GM18868 (cell line): ENCODE measurements around the gene WARS2.

ENCODE experiments used
- ATAC-seq: cut with Tn5 transposase; IDR thresholded peaks from one replicate; pipeline ENCODE4 v1.9.1; 2021; ENCODE audit warnings: mild to moderate bottlenecking, moderate library complexity; ENCODE audit not compliant: unreplicated experiment

WARS2 gene

GRCh38 chr1:118986555-118987467, 153.6 kb downstream of the WARS2 start:
- ATAC-seq: no peak

DNA sequence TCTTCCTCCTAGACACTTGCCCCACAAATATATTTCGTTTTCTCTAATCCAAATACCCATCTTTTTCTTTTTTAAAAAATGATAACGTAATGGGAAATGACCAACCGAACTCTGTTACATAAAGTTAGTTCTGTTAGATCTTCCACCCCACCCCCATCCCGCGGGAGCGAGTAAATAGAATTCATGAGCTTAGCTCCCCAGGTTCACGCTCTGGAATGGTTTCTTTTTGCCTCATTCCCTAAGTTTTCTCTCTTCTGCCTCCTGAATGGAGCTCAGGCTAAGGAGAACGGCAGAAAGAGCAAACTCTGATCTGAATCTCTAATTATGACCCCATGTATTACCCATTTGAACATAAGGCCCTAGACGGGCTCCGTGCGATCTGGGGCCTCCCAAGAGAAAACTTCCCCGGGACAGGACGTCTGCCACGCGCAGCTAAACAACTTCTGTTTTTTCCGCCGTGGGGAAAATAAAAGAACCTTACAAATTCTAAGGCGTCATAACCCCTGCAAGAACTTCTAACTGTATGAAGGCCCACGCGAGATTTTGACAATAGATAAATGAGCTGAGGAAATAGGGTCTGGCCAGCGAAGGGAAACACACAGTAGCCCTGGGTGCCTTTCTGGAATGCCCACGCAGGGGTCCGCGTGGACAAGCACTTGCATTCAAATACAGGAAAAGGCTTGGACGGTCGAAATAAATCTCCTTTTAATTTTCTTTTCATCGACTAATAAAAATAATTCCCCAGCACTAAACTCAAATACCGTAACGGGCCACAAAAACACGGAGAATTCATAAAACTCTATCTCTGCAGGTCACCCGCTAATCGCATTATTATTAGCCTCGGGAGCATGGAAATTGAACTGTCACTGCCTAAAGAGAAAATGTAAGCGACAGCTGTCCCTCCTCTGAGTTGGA, 154.6 kb downstream of the WARS2 start:
- ATAC-seq: no peak

DNA sequence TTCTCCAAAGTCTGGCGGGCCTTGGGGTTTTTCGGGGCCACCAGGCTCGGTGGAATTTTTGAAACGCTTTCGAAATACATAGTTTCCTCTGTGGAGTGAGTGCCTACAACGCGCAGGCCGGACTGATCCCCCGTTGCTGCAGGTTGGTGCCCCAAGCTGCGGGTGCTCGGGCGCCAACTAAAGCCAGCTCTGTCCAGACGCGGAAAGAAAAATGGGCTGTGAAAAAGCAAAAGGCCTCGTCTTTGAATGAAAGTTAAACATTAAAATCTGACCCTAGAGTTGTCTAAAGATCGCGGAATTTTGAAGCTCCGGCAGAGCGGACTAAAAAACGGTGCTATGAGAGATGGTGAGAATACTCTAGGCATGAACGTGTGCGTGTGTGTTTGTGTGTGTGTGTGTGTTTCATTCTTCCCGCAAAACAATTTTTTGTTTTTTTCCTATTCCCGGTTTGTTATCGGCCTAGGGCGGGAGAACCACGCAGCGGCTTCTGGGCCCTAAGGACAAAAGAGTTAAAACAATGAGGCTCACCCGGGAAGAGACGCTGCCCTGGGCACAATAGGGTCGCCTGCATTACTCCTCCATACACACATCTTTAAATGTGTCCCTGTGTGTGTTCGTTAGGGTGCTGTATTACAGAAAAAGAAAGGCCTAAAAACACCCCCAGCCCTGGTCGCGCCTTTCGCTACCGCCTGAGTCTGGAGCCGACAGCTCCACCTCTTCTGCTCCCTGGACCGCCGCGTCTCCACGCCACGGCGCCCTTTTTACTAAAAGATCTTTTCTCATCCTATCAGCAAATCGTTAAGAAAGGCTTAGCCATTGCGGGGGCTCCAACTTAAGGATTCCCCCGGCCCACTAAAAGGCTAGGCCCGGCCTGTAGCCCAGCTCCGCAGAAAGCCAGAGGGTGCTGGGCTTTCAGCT, 155.5 kb downstream of the WARS2 start:
- no peak for ATAC-seq

DNA sequence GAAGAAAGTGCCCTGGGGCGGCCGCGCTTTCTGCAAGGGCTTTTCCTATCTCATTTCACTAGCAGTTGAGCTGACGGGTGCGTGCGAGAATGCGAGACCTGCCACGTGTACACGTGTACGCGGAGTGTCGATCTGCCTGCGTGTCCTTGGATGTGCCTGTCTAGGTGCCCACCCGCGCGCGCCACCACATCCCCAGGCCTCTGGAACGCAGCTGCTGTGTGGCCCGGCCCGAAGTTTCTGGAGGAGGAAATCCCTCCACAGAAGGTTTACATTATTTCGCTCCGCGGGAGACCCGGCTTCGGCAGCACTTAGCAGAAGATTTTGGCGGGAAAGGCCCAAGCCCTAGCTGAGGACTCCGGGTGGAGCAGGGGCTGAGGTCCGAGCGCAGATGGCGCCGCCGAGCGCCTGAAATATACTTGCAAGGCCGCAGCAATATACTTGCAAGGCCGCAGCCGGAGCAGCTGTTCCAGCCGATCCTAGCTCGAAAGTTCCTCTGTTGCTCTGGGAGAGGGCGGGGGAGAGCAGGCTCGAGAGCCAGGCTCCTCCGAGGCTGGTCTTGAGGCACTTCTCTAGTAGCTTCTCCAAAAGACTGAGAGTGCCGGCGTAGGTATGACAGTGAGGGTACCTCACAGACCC, 156.2 kb downstream of the WARS2 start:
- ATAC-seq: no peak

DNA sequence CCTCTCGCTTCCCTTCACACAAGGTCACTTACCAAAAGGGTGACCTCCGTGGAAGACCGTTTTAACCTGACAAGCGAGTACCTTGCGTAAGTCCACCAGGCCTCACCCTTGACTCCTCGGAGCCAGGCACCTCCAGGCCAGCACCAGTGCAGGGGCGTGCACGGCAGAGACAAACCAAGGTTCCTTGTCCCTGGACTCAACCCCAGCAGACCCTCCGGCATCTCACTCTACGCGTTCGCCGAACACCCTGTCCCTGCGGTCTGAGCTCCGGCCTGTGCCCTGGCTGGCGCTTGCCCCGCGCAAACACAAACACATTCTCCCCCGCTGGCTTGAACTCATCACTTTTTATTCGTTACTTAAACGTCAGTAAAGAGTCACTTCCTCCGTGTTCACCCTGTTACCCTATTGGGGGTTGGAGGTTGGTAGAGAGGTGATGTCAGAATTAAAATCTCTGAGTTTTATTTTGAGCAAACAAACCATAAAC, 156.9 kb downstream of the WARS2 start:
- no peak for ATAC-seq

DNA sequence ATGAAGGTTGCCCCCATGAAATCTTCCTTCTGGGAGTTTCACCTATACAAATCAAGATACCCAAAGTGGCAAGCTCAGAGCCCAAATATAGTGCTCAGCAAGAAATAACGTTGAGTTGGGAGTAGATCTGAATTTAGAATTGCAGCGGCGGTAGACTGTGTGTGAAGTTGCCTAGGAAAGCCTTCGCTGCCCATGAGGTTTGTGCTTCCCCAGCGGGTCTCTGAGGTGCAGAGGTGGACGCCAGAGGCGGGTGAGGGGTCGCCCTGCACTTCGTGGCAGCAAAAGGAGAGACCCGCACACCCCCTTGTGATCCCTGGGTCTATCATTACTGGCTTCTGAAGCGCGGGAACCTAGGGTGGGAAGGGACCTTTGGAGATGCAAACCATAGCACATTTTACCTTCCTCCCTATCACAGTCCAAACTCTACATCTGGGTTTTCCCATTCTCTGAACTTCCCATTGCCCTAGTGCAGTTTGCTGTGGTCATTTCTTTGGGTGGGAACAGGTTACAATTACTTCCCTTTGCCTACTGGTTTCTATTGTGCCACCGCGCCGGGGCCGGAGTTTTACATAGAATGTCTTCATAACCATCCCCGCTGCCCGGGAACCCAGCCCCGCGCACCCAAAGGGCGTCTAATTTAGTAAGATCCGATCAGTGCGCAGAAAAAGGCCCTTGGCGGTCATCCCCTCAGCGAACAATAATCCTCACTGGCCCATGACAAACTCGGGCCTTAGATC, 157.5 kb downstream of the WARS2 start:
- no peak for ATAC-seq

- ATAC-seq: no peak
Observed at GRCh38 chr1:118982266-118982665, 158.2 kb downstream of the WARS2 start.

GRCh38 chr1:118981436-118981835, 159.0 kb downstream of the WARS2 start:
- no peak for ATAC-seq
